Activated CD4-positive, alpha-beta memory T cell treated with anti-CD3 and anti-CD28 coated beads for 36 hours (primary cell): ENCODE measurements around the gene LKAAEAR1. TPM values are rescaled to one million over a fixed set of nuclear protein-coding genes. Genes with fewer than 3 reads are reported as not detected.
"Not testable (repeated sequence)": the region's sequence is repeated elsewhere in the genome, so short reads cannot be mapped to it uniquely, and the experiment has no call there.

ENCODE experiments used
- CTCF ChIA-PET: fragments of 350-600 bp; sonication (Branson Sonifier 250); formaldehyde crosslinking; loops from one replicate; lab custom pipeline; 2021; ENCODE audit warnings: antibody characterized with exemption, inconsistent platforms; lab: Charles Lee
- POLR2A ChIA-PET: fragments of 350-600 bp; sonication (Branson Sonifier 250); formaldehyde crosslinking; loops from one replicate; lab custom pipeline; 2021; ENCODE audit warnings: antibody characterized with exemption; lab: Charles Lee
- DNase-seq: peaks from one replicate; pipeline ENCODE4 v3.0.0-alpha.2; 2020
- H3K27ac Mint-ChIP-seq: one replicate; pipeline ENCODE4 v1.8.0; 2021; ENCODE audit warnings: mixed read lengths
- H3K27me3 Mint-ChIP-seq: one replicate; pipeline ENCODE4 v1.8.0; 2021; ENCODE audit warnings: mixed read lengths
- H3K36me3 Mint-ChIP-seq: one replicate; pipeline ENCODE4 v1.8.0; 2021; ENCODE audit warnings: mixed read lengths
- H3K4me1 Mint-ChIP-seq: one replicate; pipeline ENCODE4 v1.8.0; 2021; ENCODE audit warnings: low read depth, mixed read lengths
- H3K4me3 Mint-ChIP-seq: one replicate; pipeline ENCODE4 v1.8.0; 2021; ENCODE audit warnings: mild to moderate bottlenecking, mixed read lengths
- H3K9me3 Mint-ChIP-seq: one replicate; pipeline ENCODE4 v1.8.0; 2021; ENCODE audit warnings: mixed read lengths
- intact Hi-C: fragments of 100-400 bp; cut with micrococcal nuclease; formaldehyde crosslinking; loops from one replicate; pipeline ENCODE4 v1.15.1; 2023
- total RNA-seq, 2 experiments: library from RNA; stranded (reverse); gene quantifications; one replicate each; pipeline ENCODE4 v1.2.3, GENCODE V29; 2021

LKAAEAR1 gene, protein sequence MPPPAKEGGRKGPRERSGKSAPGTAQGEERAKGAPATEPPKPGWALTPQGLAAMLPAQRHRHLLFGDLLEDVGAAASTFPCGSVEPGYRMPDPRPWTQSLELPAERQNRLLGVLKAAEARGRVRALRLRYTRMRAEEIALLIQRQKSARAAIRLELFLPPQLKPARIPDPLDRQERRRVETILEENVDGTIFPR
- not detected for total RNA-seq

DNA sequence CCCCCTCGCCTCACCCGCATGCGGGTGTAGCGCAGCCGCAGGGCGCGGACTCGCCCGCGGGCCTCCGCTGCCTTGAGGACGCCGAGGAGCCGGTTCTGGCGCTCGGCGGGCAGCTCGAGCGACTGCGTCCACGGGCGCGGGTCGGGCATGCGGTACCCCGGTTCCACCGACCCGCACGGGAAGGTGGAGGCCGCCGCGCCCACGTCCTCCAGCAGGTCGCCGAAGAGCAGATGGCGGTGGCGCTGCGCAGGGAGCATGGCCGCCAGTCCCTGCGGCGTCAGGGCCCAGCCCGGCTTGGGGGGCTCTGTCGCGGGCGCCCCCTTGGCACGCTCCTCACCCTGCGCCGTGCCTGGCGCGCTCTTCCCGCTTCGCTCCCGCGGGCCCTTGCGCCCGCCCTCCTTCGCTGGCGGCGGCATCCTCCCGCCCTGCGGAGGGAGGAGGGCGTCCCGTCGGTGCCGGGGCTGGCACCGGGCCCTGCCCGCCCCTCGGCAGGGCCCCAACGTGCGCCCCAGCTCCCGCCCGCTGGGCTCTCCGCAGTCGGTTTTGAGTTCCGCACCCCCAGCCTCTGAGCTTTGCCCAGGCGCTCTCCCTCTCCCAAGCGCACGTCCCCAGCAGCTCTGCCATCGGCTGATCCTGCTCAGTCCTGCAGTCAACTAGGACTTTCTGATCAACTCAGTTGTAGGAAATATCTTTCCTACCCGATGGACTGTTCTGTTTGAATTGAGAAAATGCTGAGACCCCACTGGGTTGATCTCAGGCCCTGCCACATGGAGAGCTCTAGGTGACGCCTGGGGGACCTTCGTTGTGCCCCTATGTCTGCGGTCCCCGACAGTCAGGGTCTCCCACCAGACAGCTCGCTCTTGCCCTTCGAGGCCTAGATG is at the start of gene LKAAEAR1:
Gene LKAAEAR1, minus strand, starts transcription at position 595 of the 881 bp plus-strand sequence. Its CDS starts 179 bp downstream, at position 416.
- ChIA-PET POLR2A (interaction anchor here (1.2 to 1.3 kb wide), 2 partner anchors 219 to 298 kb away, joined by 3 read pairs; partner anchors contain the start of gene TPD52L2), CTCF (interaction anchor here (0.6 to 5.1 kb wide), 17 partner anchors 9 to 202 kb away, joined by 3 to 51 read pairs (median 4); partner anchors contain the start of genes NPBWR2 and SAMD10)
- intact Hi-C loops: loop anchor here (1.0 kb wide), 1 partner anchor 36 kb away; no protein-coding TSS in a partner anchor
- Mint-ChIP-seq H3K4me1 (peaks cover 20% of the 10 kb centered on the region), H3K27ac (no peak within 1 kb of the TSS), H3K36me3 (no peaks in the 10 kb centered on the region), H3K9me3 (peaks cover 9% of the 10 kb centered on the region), H3K4me3 (peak within 1 kb of the TSS; percentile 72), H3K27me3 (peaks cover 3% of the 10 kb centered on the region)
- DNase-seq: no peak

DNA sequence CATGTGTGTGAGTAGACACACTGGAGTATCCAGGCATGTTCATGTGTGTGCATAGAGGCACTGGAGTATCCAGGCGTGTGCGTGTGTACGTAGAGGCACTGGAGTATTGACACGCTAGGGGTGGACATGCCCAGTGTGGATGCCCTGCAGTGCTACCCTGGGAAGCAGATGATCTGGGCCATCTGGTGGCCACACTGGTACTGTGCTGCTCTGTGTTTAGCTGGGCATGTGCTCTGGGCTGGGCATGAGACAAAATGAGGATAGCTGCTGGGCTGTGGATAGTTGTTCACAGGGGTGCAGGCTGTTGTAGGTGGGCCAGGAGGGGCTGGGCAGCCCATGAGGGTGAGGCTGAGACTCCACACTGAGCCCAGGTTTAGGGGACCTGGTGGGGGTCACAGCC is 47.2 kb upstream of the LKAAEAR1 start:
- ChIA-PET POLR2A (no interaction called here), CTCF (interaction anchor here (0.6 kb wide), 1 partner anchor 48 kb away, joined by 3 read pairs; the partner anchor contains the start of gene LKAAEAR1)
- DNase-seq: no peak
- Mint-ChIP-seq H3K4me1 (no peaks in the 10 kb centered on the region), H3K27ac (no peak overlapping the region), H3K4me3 (no peak overlapping the region), H3K36me3 (no peaks in the 10 kb centered on the region), H3K27me3 (peaks cover 10% of the 10 kb centered on the region), H3K9me3 (no peaks in the 10 kb centered on the region)
- intact Hi-C loops: no loop called here

DNA sequence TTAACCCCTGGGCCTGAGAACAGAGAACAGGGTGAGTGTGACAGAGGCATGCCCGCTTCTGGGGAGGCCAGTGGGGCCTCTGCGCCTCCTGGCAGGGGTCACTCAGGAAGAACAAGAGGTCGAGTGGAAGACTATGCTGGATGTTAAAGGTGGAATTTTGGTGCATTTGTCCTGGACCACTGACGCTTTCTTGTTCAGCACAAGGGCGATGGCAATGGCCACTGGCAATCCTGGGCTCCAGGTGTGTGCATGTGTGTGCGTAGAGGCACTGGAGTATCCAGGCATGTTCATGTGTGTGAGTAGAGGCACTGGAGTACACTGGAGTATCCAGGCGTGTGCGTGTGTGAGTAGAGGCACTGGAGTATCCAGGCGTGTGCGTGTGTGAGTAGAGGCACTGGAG is 46.7 kb upstream of the LKAAEAR1 start:
- ChIA-PET CTCF (no interaction called here), POLR2A (no interaction called here)
- peaks cover 10% of the 10 kb centered on the region for H3K27me3 Mint-ChIP-seq
- H3K4me1 Mint-ChIP-seq: no peaks in the 10 kb centered on the region
- no peaks in the 10 kb centered on the region for H3K36me3 Mint-ChIP-seq
- H3K4me3 Mint-ChIP-seq: no peak overlapping the region
- no peak for DNase-seq
- no peaks in the 10 kb centered on the region for H3K9me3 Mint-ChIP-seq
- no peak overlapping the region for H3K27ac Mint-ChIP-seq
- intact Hi-C loops: no loop called here

DNA sequence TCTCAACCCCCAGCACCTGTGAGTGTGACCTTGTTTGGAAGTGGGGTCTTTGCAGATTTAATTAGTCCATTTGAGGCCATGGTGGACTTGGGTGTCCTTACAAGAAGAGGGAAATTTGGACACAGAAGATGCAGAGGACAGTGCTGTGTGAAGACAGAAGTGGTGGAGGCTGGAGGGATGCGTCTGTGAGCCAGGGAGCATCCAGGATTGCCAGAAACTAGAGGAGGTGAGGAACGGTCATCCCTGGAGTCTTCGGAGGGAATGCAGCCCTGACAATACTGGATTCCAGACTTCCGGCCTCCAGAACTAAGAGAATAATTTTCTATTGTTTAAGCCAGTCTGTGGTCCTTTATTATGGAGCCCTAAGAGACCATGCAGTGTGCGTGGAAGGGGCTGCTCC is 46.1 kb upstream of the LKAAEAR1 start:
- CTCF ChIA-PET: no interaction called here
- H3K4me1 Mint-ChIP-seq: no peaks in the 10 kb centered on the region
- no peak overlapping the region for H3K4me3 Mint-ChIP-seq
- no peaks in the 10 kb centered on the region for H3K9me3 Mint-ChIP-seq
- peaks cover 10% of the 10 kb centered on the region for H3K27me3 Mint-ChIP-seq
- no peak for DNase-seq
- intact Hi-C loops: no loop called here
- no peak overlapping the region for H3K27ac Mint-ChIP-seq
- POLR2A ChIA-PET: no interaction called here
- no peaks in the 10 kb centered on the region for H3K36me3 Mint-ChIP-seq

DNA sequence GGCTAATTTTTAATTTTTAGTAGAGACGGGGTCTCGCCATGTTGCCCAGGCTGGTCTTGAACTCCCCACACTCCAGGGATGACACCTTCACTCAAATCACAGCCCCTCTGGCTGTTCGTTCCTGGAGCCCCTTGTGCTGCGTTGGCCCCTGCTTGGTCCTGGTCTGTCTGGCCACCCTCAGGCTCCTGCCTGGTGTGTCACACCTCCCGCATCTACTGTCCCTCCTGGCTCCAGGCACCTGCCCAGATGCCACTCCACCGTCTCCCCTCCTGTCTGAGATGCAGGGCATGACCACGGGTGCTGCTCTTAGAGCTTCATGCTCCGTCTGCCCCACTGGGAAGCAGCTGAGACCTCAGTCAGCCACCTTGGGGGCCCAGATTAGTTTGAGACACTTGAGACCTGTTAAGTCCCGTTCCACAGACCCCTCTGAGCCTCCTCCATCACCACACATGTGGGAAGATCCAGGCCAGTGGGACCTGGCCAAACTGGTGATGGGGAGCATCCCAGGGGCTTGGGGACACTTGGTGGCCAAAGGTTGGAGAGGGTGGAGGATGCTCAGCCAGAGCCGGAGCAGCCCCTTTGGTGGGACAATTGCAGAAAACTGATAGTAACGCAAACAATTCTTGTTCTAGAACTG is 45.1 kb upstream of the LKAAEAR1 start:
- no peaks in the 10 kb centered on the region for H3K4me1 Mint-ChIP-seq
- DNase-seq: no peak
- H3K27ac Mint-ChIP-seq: no peak overlapping the region
- H3K9me3 Mint-ChIP-seq: no peaks in the 10 kb centered on the region
- H3K4me3 Mint-ChIP-seq: no peak overlapping the region
- ChIA-PET CTCF (no interaction called here), POLR2A (no interaction called here)
- H3K36me3 Mint-ChIP-seq: no peaks in the 10 kb centered on the region
- H3K27me3 Mint-ChIP-seq: peaks cover 10% of the 10 kb centered on the region
- intact Hi-C loops: loop anchor here (10.0 kb wide), 1 partner anchor 64 kb away; the partner anchor contains the start of gene TCEA2

DNA sequence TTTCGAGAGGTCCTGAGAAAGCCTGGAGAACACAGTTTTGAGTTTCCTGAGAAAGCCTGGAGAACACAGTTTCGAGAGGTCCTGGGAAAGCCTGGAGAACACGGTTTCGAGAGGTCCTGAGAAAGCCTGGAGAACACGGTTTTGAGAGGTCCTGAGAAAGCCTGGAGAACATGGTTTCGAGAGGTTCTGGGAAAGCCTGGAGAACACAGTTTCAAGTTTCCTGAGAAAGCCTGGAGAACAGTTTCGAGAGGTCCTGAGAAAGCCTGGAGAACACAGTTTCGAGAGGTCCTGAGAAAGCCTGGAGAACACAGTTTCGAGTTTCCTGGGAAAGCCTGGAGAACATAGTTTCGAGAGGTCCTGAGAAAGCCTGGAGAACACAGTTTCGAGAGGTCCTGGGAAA is 39.3 kb upstream of the LKAAEAR1 start:
- H3K27ac Mint-ChIP-seq, H3K4me1 Mint-ChIP-seq, DNase-seq, POLR2A ChIA-PET, H3K9me3 Mint-ChIP-seq, H3K4me3 Mint-ChIP-seq, CTCF ChIA-PET, H3K36me3 Mint-ChIP-seq: not testable (repeated sequence)
- peaks cover 11% of the 10 kb centered on the region for H3K27me3 Mint-ChIP-seq
- intact Hi-C loops: loop anchor here (10.0 kb wide), 1 partner anchor 59 kb away; the partner anchor contains the start of gene TCEA2

DNA sequence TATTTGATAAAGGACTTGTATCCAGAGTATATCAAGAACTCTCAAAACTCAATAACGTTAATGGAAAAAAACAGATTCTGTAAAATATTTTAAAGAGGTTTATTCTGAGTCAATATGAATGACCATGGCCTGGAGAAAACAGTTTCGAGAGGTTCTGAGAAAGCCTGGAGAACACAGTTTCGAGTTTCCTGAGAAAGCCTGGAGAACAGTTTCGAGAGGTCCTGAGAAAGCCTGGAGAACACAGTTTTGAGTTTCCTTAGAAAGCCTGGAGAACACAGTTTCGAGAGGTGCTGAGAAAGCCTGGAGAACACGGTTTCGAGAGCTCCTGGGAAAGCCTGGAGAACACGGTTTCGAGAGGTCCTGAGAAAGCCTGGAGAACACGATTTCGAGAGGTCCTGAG is 38.7 kb upstream of the LKAAEAR1 start:
- intact Hi-C loops: loop anchor here (10.0 kb wide), 1 partner anchor 58 kb away; the partner anchor contains the start of gene TCEA2
- H3K4me1 Mint-ChIP-seq, POLR2A ChIA-PET, H3K36me3 Mint-ChIP-seq, H3K27ac Mint-ChIP-seq, H3K27me3 Mint-ChIP-seq, DNase-seq, H3K9me3 Mint-ChIP-seq, H3K4me3 Mint-ChIP-seq: not testable (repeated sequence)
- CTCF ChIA-PET: interaction anchor here (0.7 to 4.2 kb wide), 3 partner anchors 22 to 143 kb away, joined by 3 to 33 read pairs (median 4); no protein-coding TSS in a partner anchor

DNA sequence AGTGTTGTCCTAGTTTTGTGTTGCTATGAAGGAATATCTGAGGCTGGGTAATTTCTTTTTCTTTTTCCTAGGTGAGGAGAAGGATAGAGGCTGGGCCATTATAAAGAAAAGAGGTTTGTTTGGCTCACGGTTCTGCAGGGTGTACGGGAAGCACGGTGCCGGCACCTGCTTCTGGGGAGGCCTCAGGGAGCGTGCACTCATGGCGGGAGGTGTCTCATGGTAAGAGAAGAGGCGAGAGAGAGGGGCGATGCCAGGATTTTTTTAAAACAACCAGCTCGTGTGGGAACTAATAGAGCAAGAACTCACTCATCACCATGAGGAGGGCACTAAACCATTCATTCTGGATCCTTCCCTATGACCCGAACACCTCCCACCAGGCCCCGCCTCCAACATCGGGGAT is 37.4 kb upstream of the LKAAEAR1 start:
- H3K9me3 Mint-ChIP-seq: no peaks in the 10 kb centered on the region
- DNase-seq: no peak
- H3K27me3 Mint-ChIP-seq: peaks cover 8% of the 10 kb centered on the region
- intact Hi-C loops: loop anchor here (10.0 kb wide), 1 partner anchor 57 kb away; the partner anchor contains the start of gene TCEA2
- ChIA-PET CTCF (interaction anchor here (0.8 to 4.6 kb wide), 10 partner anchors 10 to 625 kb away, joined by 3 to 51 read pairs (median 8); partner anchors contain the start of genes LKAAEAR1, PRPF6 and SAMD10), POLR2A (no interaction called here)
- no peaks in the 10 kb centered on the region for H3K36me3 Mint-ChIP-seq
- no peak overlapping the region for H3K4me3 Mint-ChIP-seq
- peaks cover 8% of the 10 kb centered on the region for H3K4me1 Mint-ChIP-seq
- H3K27ac Mint-ChIP-seq: no peak overlapping the region

DNA sequence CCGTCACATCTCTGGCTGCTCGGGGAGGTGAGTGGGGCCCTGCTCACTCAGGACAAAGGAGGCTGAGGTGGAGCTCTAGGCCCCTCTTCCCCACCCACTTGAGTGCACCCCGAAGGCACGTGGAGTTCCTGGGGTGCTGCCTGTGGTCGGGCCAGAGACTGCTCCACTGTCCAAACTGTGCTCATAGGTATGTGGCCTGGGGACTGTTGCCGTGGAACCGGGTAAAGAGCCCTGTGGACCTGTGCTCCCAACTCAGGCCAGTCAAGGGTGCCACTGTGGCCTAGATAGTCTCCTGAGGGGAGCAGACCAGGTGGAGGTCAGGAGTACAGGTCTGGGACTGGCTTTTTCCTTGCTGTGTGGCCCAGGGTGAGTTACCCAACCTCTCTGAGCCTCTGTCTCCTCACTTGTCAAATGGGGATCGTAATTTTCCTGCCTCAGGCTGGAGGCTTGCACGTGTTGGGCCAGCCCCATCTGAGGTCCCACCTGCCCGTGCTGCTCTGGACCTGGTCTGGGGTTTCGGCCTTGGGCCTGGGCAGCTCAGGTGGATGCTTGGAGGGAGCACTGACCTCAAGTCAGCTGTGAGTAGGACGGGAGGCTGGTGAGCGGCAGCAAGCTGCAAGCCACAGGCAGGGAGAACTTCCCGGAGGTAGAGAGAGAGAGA is 35.6 kb upstream of the LKAAEAR1 start:
- peaks cover 8% of the 10 kb centered on the region for H3K27me3 Mint-ChIP-seq
- POLR2A ChIA-PET: no interaction called here
- peaks cover 8% of the 10 kb centered on the region for H3K4me1 Mint-ChIP-seq
- H3K9me3 Mint-ChIP-seq: no peaks in the 10 kb centered on the region
- H3K27ac Mint-ChIP-seq: no peak overlapping the region
- H3K36me3 Mint-ChIP-seq: no peaks in the 10 kb centered on the region
- CTCF ChIA-PET: interaction anchor here (0.6 to 4.6 kb wide), 20 partner anchors 8 to 897 kb away, joined by 3 to 51 read pairs (median 6); partner anchors contain the start of genes LKAAEAR1, OPRL1, PRPF6 and PTK6
- peak overlapping the region; percentile 35 for H3K4me3 Mint-ChIP-seq
- intact Hi-C loops: loop anchor here (1.0 to 10.0 kb wide), 5 partner anchors 18 to 140 kb away; partner anchors contain the start of gene TCEA2
- no peak for DNase-seq

DNA sequence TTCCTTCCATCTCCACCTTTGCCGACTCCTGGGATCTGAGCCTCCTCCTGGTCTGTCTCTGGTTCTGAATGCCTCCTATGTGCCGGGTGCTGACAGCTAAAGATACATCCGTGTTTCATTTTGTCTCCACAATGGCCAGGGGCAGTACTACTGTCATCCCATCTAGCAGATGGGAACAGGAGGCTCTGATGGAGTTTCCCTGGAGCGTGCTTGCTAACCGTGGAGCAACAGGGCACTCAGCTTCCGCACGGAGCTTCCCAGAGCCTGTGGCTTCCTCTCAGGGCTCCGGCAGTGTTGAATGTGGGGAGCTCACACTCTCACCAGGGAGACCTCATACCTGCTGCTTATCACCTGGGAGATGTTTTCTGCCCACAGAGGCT is 35.1 kb upstream of the LKAAEAR1 start:
- no peaks in the 10 kb centered on the region for H3K9me3 Mint-ChIP-seq
- H3K27ac Mint-ChIP-seq: no peak overlapping the region
- no peak overlapping the region for H3K4me3 Mint-ChIP-seq
- H3K4me1 Mint-ChIP-seq: peaks cover 8% of the 10 kb centered on the region
- CTCF ChIA-PET: interaction anchor here (0.7 to 4.6 kb wide), 7 partner anchors 18 to 896 kb away, joined by 3 to 51 read pairs (median 17); partner anchors contain the start of genes LKAAEAR1, PRPF6, RGS19 and SAMD10
- H3K36me3 Mint-ChIP-seq: no peaks in the 10 kb centered on the region
- intact Hi-C loops: no loop called here
- DNase-seq: no peak
- POLR2A ChIA-PET: no interaction called here
- H3K27me3 Mint-ChIP-seq: peaks cover 8% of the 10 kb centered on the region

DNA sequence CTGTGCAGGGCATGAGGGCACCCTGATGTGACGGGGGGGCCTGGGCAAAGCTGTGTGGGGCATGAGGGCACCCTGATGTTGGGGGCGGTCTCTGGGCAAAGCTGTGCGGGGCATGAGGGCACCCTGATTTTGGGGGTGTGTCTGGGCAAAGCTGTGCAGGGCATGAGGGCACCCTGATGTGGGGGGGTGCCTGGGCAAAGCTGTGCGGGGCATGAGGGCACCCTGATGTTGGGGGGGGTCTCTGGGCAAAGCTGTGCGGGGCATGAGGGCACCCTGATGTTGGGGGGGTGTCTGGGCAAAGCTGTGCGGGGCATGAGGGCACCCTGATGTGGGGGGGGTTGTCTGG is 33.2 kb upstream of the LKAAEAR1 start:
- H3K4me3 Mint-ChIP-seq, intact Hi-C loops, H3K36me3 Mint-ChIP-seq, CTCF ChIA-PET, H3K9me3 Mint-ChIP-seq, POLR2A ChIA-PET, H3K27me3 Mint-ChIP-seq, DNase-seq, H3K4me1 Mint-ChIP-seq, H3K27ac Mint-ChIP-seq: not testable (repeated sequence)
